HCT116 (cell line): ENCODE measurements around the gene ABCA1. TPM values are rescaled to one million over a fixed set of nuclear protein-coding genes. Genes with fewer than 3 reads are reported as not detected.

Experiments used
- ATAC-seq: fragments of 200-7000 bp; cut with Tn5 transposase; 2 replicates; pipeline ENCODE4 v1.9.1; 2020; ENCODE audit warnings: mild to moderate bottlenecking, moderate library complexity
- BruUV-seq: library from RNA; stranded (reverse); fragments of 400-500 nt; replicated peaks from 2 replicates; lab custom pipeline; 2021; lab: Mats Ljungman, UMichigan
- CTCF ChIA-PET: fragments of 300-600 bp; sonication (Branson Sonifier 250); formaldehyde crosslinking; loops from one replicate; lab custom pipeline; 2021; ENCODE audit warnings: antibody characterized with exemption; lab: Charles Lee
- POLR2A ChIA-PET: fragments of 300-600, 350-600 bp; sonication (Branson Sonifier 250); formaldehyde crosslinking; loops from one replicate; lab custom pipeline; 2021; ENCODE audit warnings: antibody characterized with exemption; lab: Charles Lee
- RAD21 ChIA-PET, 2 experiments: fragments of 300-600 bp; sonication (Branson Sonifier 250); formaldehyde crosslinking; loops; one replicate each; lab custom pipeline; 2023; ENCODE audit warnings: low total read pairs in 2 of 2; ENCODE audit not compliant: uncharacterized antibody in 2 of 2, unreplicated experiment in 2 of 2, low non-redundant PET in 1 of 2; lab: Charles Lee
- DNase-seq: peaks from one replicate; pipeline ENCODE4 v3.0.0-alpha.2; 2010; ENCODE audit warnings: low read depth, low spot score
- H2AFZ ChIP-seq: fragments of 200-600 bp; shearing (Covaris generic), sonication (generic); 2 replicates; pipeline ENCODE4 v1.6.1; 2017; ENCODE audit warnings: low read depth, mixed run types, mixed read lengths, antibody characterized with exemption, low read length; ENCODE audit not compliant: poor library complexity, severe bottlenecking
- H3K27ac ChIP-seq: 2 replicates; pipeline ENCODE4 v1.5.1; 2012; ENCODE audit warnings: low read depth, low read length
- H3K27me3 ChIP-seq: fragments of 200-600 bp; sonication (generic); 2 replicates; pipeline ENCODE4 v1.6.1; 2016; ENCODE audit warnings: mixed run types, low read length, mixed read lengths; ENCODE audit not compliant: insufficient read depth
- H3K36me3 ChIP-seq, 2 experiments: fragments of 200-500 bp in 1 of 2; fragments of 200-600 bp in 1 of 2; sonication (Bioruptor generic) in 1 of 2; sonication (generic) in 1 of 2; 2 replicates each; pipeline versions ENCODE4 v1.5.1 to v1.6.1; 2014 to 2016; ENCODE audit warnings: low read length in 2 of 2, inconsistent platforms in 1 of 2, mixed read lengths in 1 of 2, mixed run types in 1 of 2; ENCODE audit not compliant: insufficient read depth in 2 of 2, control insufficient read depth in 1 of 2
- H3K4me1 ChIP-seq, 2 experiments: fragments of 200-600 bp in 1 of 2; sonication (generic) in 1 of 2; 2 replicates each; pipeline versions ENCODE4 v1.5.1 to v1.6.1; 2012 to 2017; ENCODE audit warnings: low read length in 2 of 2, inconsistent platforms in 1 of 2, mild to moderate bottlenecking in 1 of 2, mixed read lengths in 1 of 2, mixed run types in 1 of 2, moderate library complexity in 1 of 2; ENCODE audit not compliant: insufficient read depth in 2 of 2, control insufficient read depth in 1 of 2
- H3K4me2 ChIP-seq: fragments of 200-600 bp; sonication (generic); 2 replicates; pipeline ENCODE4 v1.6.1; 2017; ENCODE audit warnings: mixed run types, low read length, mixed read lengths
- H3K4me3 ChIP-seq, 2 experiments: fragments of 200-600 bp in 1 of 2; sonication (generic) in 1 of 2; replicated peaks in 1 of 2; 2 replicates each; pipeline ENCODE4 v1.5.1; 2011 to 2016; ENCODE audit warnings: low read length in 2 of 2, control low read depth in 1 of 2, low read depth in 1 of 2, mild to moderate bottlenecking in 1 of 2, mixed read lengths in 1 of 2, mixed run types in 1 of 2
- H3K79me2 ChIP-seq: fragments of 200-600 bp; sonication (generic); 2 replicates; pipeline ENCODE4 v1.6.1; 2017; ENCODE audit warnings: mild to moderate bottlenecking, mixed run types, low read length, moderate library complexity, mixed read lengths; ENCODE audit not compliant: insufficient read depth
- H3K9ac ChIP-seq: fragments of 200-600 bp; sonication (generic); 2 replicates; pipeline ENCODE4 v1.6.1; 2016; ENCODE audit warnings: low read length, mixed read lengths
- H3K9me2 ChIP-seq: fragments of 200-600 bp; sonication (generic), shearing (Covaris generic); 2 replicates; pipeline ENCODE4 v1.6.1; 2017; ENCODE audit warnings: mixed run types, mild to moderate bottlenecking, moderate library complexity; ENCODE audit not compliant: insufficient read depth
- H3K9me3 ChIP-seq, 2 experiments: fragments of 200-500 bp in 1 of 2; fragments of 200-600 bp in 1 of 2; sonication (Bioruptor generic) in 1 of 2; sonication (generic) in 1 of 2; 2 replicates each; pipeline ENCODE4 v1.6.1; 2014 to 2017; ENCODE audit warnings: low read length in 2 of 2, mixed read lengths in 2 of 2, inconsistent platforms in 1 of 2, low read depth in 1 of 2, mild to moderate bottlenecking in 1 of 2, mixed run types in 1 of 2, moderate library complexity in 1 of 2; ENCODE audit not compliant: control insufficient read depth in 1 of 2, insufficient read depth in 1 of 2
- H4K20me1 ChIP-seq: fragments of 200-600 bp; sonication (generic), shearing (Covaris generic); 2 replicates; pipeline ENCODE4 v1.6.1; 2017; ENCODE audit warnings: mixed run types, mild to moderate bottlenecking, moderate library complexity; ENCODE audit not compliant: insufficient read depth
- ATF3 ChIP-seq: IDR thresholded peaks from 2 replicates; pipeline ENCODE4 v1.6.1; 2012
- EGR1 ChIP-seq: IDR thresholded peaks from 2 replicates; pipeline ENCODE4 v1.6.1; 2012; ENCODE audit warnings: low read depth
- ELF1 ChIP-seq: IDR thresholded peaks from 2 replicates; pipeline ENCODE4 v1.6.1; 2012; ENCODE audit warnings: low read depth, borderline replicate concordance
- EZH2phosphoT487 ChIP-seq: fragments of 200-600 bp; IDR thresholded peaks from 2 replicates; pipeline ENCODE4 v1.6.1; 2018; ENCODE audit warnings: antibody characterized with exemption, borderline replicate concordance
- JUND ChIP-seq: IDR thresholded peaks from 2 replicates; pipeline ENCODE4 v1.6.1; 2012
- POLR2A ChIP-seq: IDR thresholded peaks from 2 replicates; pipeline ENCODE4 v1.7.0; 2011; ENCODE audit warnings: borderline replicate concordance; ENCODE audit not compliant: insufficient read depth, insufficient read length; ENCODE audit errors: extremely low read depth
- REST ChIP-seq: IDR thresholded peaks from 2 replicates; pipeline ENCODE4 v1.6.1; 2012; ENCODE audit warnings: low read depth
- SP1 ChIP-seq: IDR thresholded peaks from 2 replicates; pipeline ENCODE4 v1.6.1; 2012; ENCODE audit warnings: low read depth
- TCF7L2 ChIP-seq: IDR thresholded peaks from 2 replicates; pipeline ENCODE4 v1.7.0; 2011; ENCODE audit warnings: borderline replicate concordance, inconsistent platforms; ENCODE audit not compliant: insufficient read depth, insufficient read length; ENCODE audit errors: extremely low read depth
- ZFX ChIP-seq: fragments of 450-650 bp; IDR thresholded peaks from 2 replicates; pipeline ENCODE4 v1.6.1; 2017
- intact Hi-C: fragments of 100-400 bp; cut with micrococcal nuclease; formaldehyde crosslinking; loops from 2 replicates; pipeline ENCODE4 v1.10.0; 2022
- total RNA-seq: library from RNA; stranded (reverse); gene quantifications from one replicate; pipeline ENCODE4 v1.2.1, GENCODE V29; 2021; ENCODE audit not compliant: unreplicated experiment

ABCA1 gene
- total RNA-seq, 1 experiment from 2014 or later: 0.89 TPM

GRCh38 chr9:104817437-104817836, 110.5 kb downstream of the ABCA1 start:
- Histone ChIP-seq H3K4me3 (no peak overlapping the region), H3K9me3 (no peaks in the 10 kb centered on the region), H3K4me2 (no peak overlapping the region), H2AFZ (no peak overlapping the region), H3K36me3 (no peaks in the 10 kb centered on the region), H3K9me2 (no peaks in the 10 kb centered on the region), H3K4me1 (no peaks in the 10 kb centered on the region), H3K9ac (no peak overlapping the region), H3K79me2 (no peaks in the 10 kb centered on the region), H4K20me1 (no peaks in the 10 kb centered on the region), H3K27me3 (no peaks in the 10 kb centered on the region), H3K27ac (no peak overlapping the region)
- POLR2A ChIA-PET: no interaction called here
- ATAC-seq (no peak), DNase-seq (no peak)
- RAD21 ChIA-PET: no interaction called here
- TF ChIP-seq SP1 (no peak), JUND (no peak), POLR2A (no peak), ELF1 (no peak), EGR1 (no peak), ZFX (no peak), TCF7L2 (no peak), REST (no peak), EZH2phosphoT487 (no peak), ATF3 (no peak)
- CTCF ChIA-PET: no interaction called here
- intact Hi-C loops: no loop called here
- no TSS peak for BruUV-seq
